Activated CD4-positive, alpha-beta T cell treated with anti-CD3 and anti-CD28 coated beads, Interleukin-2, amount 10 ng/mL, durations not matched to agents 7 days and 5 days (primary cell): ENCODE measurements around the gene WDR93. TPM values are rescaled to one million over a fixed set of nuclear protein-coding genes. Genes with fewer than 3 reads are reported as not detected.

Experiments used
- CTCF ChIA-PET: fragments of 350-600 bp; sonication (Branson Sonifier 250); formaldehyde crosslinking; loops from one replicate; lab custom pipeline; 2021; ENCODE audit warnings: antibody characterized with exemption; lab: Charles Lee
- POLR2A ChIA-PET: fragments of 350-600 bp; sonication (Branson Sonifier 250); formaldehyde crosslinking; loops from one replicate; lab custom pipeline; 2021; ENCODE audit warnings: antibody characterized with exemption; lab: Charles Lee
- DNase-seq: peaks from one replicate; pipeline ENCODE4 v3.0.0-alpha.2; 2020
- H3K27ac Mint-ChIP-seq: one replicate; pipeline ENCODE4 v1.8.0; 2021; ENCODE audit warnings: mild to moderate bottlenecking, moderate library complexity, mixed read lengths
- H3K27me3 Mint-ChIP-seq: one replicate; pipeline ENCODE4 v1.8.0; 2021; ENCODE audit warnings: mixed read lengths
- H3K36me3 Mint-ChIP-seq: one replicate; pipeline ENCODE4 v1.8.0; 2021; ENCODE audit warnings: low read depth, mixed read lengths
- H3K4me1 Mint-ChIP-seq: one replicate; pipeline ENCODE4 v1.8.0; 2021; ENCODE audit warnings: mixed read lengths
- H3K4me3 Mint-ChIP-seq: one replicate; pipeline ENCODE4 v1.8.0; 2021; ENCODE audit warnings: mild to moderate bottlenecking, moderate library complexity, mixed read lengths
- H3K9me3 Mint-ChIP-seq: one replicate; pipeline ENCODE4 v1.8.0; 2021; ENCODE audit warnings: mixed read lengths
- total RNA-seq, 2 experiments: library from RNA; stranded (reverse); gene quantifications; one replicate each; pipeline ENCODE4 v1.2.3, GENCODE V29; 2021

Gene WDR93
- total RNA-seq, 2 experiments from 2014 or later = not detected

DNA sequence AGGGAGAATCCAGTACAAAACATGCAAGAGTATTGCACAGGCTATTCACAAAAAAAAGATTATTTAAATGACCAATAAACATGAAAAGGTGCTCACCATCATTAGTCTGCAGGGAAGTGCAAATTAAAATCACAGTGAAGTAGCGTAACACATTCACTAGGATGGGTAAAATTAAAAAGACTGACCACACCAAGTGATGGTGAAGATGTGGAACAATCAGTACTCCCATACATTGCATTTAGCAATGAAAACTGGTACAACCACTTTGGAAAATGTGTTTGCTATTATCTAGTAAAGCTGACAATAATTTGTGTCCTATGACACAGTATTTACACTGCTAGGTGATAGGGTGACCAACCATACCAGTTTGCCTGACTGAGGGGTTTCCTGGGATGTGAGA lies 34.0 kb downstream of the WDR93 start:
- no peaks in the 10 kb centered on the region for H3K36me3 Mint-ChIP-seq
- ChIA-PET POLR2A (no interaction called here), CTCF (interaction anchor here (1.2 kb wide), 1 partner anchor 12 kb away, joined by 3 read pairs; no protein-coding TSS in a partner anchor)
- no peak overlapping the region for H3K4me3 Mint-ChIP-seq
- no peak for DNase-seq
- H3K9me3 Mint-ChIP-seq = peaks cover 2% of the 10 kb centered on the region
- H3K4me1 Mint-ChIP-seq = no peaks in the 10 kb centered on the region
- H3K27ac Mint-ChIP-seq = no peak overlapping the region
- peaks cover 12% of the 10 kb centered on the region for H3K27me3 Mint-ChIP-seq

- no peaks in the 10 kb centered on the region for H3K4me1 Mint-ChIP-seq
- no peak overlapping the region for H3K27ac Mint-ChIP-seq
- H3K36me3 Mint-ChIP-seq = no peaks in the 10 kb centered on the region
- POLR2A ChIA-PET = no interaction called here
- H3K9me3 Mint-ChIP-seq = peaks cover 2% of the 10 kb centered on the region
- H3K27me3 Mint-ChIP-seq = peaks cover 12% of the 10 kb centered on the region
- no peak for DNase-seq
- CTCF ChIA-PET = interaction anchor here (1.2 kb wide), 1 partner anchor 12 kb away, joined by 3 read pairs; no protein-coding TSS in a partner anchor
- no peak overlapping the region for H3K4me3 Mint-ChIP-seq
These were observed 34.5 kb downstream of the WDR93 start for GRCh38 chr15:89725064-89725463.

- CTCF ChIA-PET = interaction anchor here (1.9 to 2.0 kb wide), 2 partner anchors 10 to 100 kb away, joined by 3 to 10 read pairs; no protein-coding TSS in a partner anchor
- no peaks in the 10 kb centered on the region for H3K4me1 Mint-ChIP-seq
- H3K27ac Mint-ChIP-seq = no peak overlapping the region
- H3K9me3 Mint-ChIP-seq = peaks cover 2% of the 10 kb centered on the region
- no peak overlapping the region for H3K4me3 Mint-ChIP-seq
- no peak for DNase-seq
- POLR2A ChIA-PET = no interaction called here
- no peaks in the 10 kb centered on the region for H3K36me3 Mint-ChIP-seq
- H3K27me3 Mint-ChIP-seq = peaks cover 6% of the 10 kb centered on the region
These were observed 37.6 kb downstream of the WDR93 start for GRCh38 chr15:89728254-89728653.

- H3K9me3 Mint-ChIP-seq = no peaks in the 10 kb centered on the region
- no peak overlapping the region for H3K27ac Mint-ChIP-seq
- H3K4me3 Mint-ChIP-seq = no peak overlapping the region
- no peaks in the 10 kb centered on the region for H3K36me3 Mint-ChIP-seq
- no peak for DNase-seq
- ChIA-PET POLR2A (no interaction called here), CTCF (interaction anchor here (1.2 kb wide), 1 partner anchor 9 kb away, joined by 3 read pairs; no protein-coding TSS in a partner anchor)
- H3K4me1 Mint-ChIP-seq = no peaks in the 10 kb centered on the region
- peaks cover 12% of the 10 kb centered on the region for H3K27me3 Mint-ChIP-seq
These were observed 40.7 kb downstream of the WDR93 start for GRCh38 chr15:89731275-89731674.

DNA sequence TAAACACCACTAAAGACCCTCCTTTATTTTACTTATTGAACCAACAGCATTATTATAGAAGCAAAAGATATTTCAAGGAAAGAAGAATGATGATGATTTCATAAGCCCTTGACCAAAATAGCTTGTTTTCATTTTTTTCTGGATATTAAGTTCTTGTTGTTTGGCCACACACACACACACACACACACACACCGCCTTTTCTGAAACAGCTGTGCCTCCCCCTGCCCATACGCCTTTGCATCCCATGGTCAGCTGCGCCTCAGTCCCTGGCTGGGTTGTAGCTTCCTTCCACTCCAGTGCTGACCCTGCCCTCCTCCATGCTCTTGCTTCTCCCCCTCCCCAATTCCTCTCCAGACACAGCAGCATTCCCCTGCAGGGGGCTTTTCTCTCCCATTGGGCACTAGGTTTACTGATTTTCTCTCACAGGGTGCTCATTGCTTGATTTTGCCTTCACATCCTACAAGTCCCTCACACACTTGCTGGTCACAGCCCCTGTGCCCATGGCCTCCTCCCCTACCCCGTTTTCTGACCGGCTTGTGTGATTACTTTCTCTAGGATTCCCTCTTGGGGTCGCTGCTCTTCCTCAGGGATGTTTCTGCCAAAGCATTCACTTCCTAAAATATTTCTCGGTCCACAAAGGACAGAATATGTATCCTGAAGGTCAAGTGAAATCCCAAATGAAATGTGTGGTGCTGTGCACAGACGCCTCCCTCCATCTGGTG lies 42.0 kb downstream of the WDR93 start:
- CTCF ChIA-PET = interaction anchor here (0.8 to 1.3 kb wide), 3 partner anchors 17 to 29 kb away, joined by 3 to 4 read pairs (median 3); partner anchors contain the start of gene MESP1
- H3K4me3 Mint-ChIP-seq = no peak overlapping the region
- H3K36me3 Mint-ChIP-seq = no peaks in the 10 kb centered on the region
- POLR2A ChIA-PET = no interaction called here
- H3K9me3 Mint-ChIP-seq = no peaks in the 10 kb centered on the region
- no peak overlapping the region for H3K27ac Mint-ChIP-seq
- no peaks in the 10 kb centered on the region for H3K4me1 Mint-ChIP-seq
- peaks cover 12% of the 10 kb centered on the region for H3K27me3 Mint-ChIP-seq
- DNase-seq = no peak

DNA sequence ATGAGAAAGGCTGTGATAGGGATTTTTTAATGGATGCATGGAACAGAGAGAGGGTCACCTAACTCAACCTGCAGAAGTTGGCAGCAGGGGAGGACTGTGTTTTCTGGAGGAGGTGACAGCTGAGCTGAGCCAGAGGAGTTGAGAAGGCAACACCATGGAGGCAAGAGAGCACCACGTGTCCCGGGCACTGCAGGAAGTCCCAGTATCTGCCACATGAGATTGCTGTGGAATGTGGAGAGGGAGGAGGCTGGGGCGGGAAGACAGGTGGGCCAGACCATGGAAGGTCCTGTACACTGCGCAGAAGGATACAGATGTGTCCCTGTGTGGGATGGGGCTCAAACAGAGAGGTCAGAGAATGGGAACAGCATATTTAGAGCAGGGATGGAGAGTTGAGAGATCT lies 45.2 kb downstream of the WDR93 start:
- CTCF ChIA-PET = interaction anchor here (1.5 kb wide), 1 partner anchor 330 kb away, joined by 5 read pairs; no protein-coding TSS in a partner anchor
- peaks cover 12% of the 10 kb centered on the region for H3K27me3 Mint-ChIP-seq
- peaks cover 1% of the 10 kb centered on the region for H3K4me1 Mint-ChIP-seq
- H3K4me3 Mint-ChIP-seq = no peak overlapping the region
- H3K36me3 Mint-ChIP-seq = no peaks in the 10 kb centered on the region
- no peak for DNase-seq
- POLR2A ChIA-PET = no interaction called here
- H3K9me3 Mint-ChIP-seq = no peaks in the 10 kb centered on the region
- H3K27ac Mint-ChIP-seq = no peak overlapping the region

GRCh38 chr15:89740137-89740536 lies 49.5 kb downstream of the WDR93 start:
- no peak overlapping the region for H3K4me3 Mint-ChIP-seq
- no peak overlapping the region for H3K27ac Mint-ChIP-seq
- peak; percentile 74 for DNase-seq
- ChIA-PET CTCF (interaction anchor here (0.6 to 2.3 kb wide), 12 partner anchors 9 to 280 kb away, joined by 3 to 11 read pairs (median 4); partner anchors contain the start of gene MESP1), POLR2A (no interaction called here)
- H3K36me3 Mint-ChIP-seq = no peaks in the 10 kb centered on the region
- no peaks in the 10 kb centered on the region for H3K9me3 Mint-ChIP-seq
- H3K4me1 Mint-ChIP-seq = peaks cover 1% of the 10 kb centered on the region
- peaks cover 3% of the 10 kb centered on the region for H3K27me3 Mint-ChIP-seq

GRCh38 chr15:89743011-89743410 lies 52.4 kb downstream of the WDR93 start:
- Mint-ChIP-seq H3K27ac (no peak overlapping the region), H3K9me3 (no peaks in the 10 kb centered on the region), H3K36me3 (no peaks in the 10 kb centered on the region), H3K27me3 (no peaks in the 10 kb centered on the region), H3K4me1 (peaks cover 1% of the 10 kb centered on the region), H3K4me3 (no peak overlapping the region)
- CTCF ChIA-PET = interaction anchor here (1.6 kb wide), 1 partner anchor 132 kb away, joined by 4 read pairs; no protein-coding TSS in a partner anchor
- no peak for DNase-seq
- POLR2A ChIA-PET = no interaction called here

GRCh38 chr15:89743594-89743993 lies 53.0 kb downstream of the WDR93 start:
- H3K9me3 Mint-ChIP-seq = no peaks in the 10 kb centered on the region
- H3K4me1 Mint-ChIP-seq = peaks cover 1% of the 10 kb centered on the region
- H3K27ac Mint-ChIP-seq = no peak overlapping the region
- H3K36me3 Mint-ChIP-seq = no peaks in the 10 kb centered on the region
- peaks cover 3% of the 10 kb centered on the region for H3K27me3 Mint-ChIP-seq
- no peak for DNase-seq
- CTCF ChIA-PET = interaction anchor here (1.6 kb wide), 1 partner anchor 131 kb away, joined by 4 read pairs; no protein-coding TSS in a partner anchor
- H3K4me3 Mint-ChIP-seq = no peak overlapping the region
- POLR2A ChIA-PET = no interaction called here

GRCh38 chr15:89745131-89745530 lies 54.5 kb downstream of the WDR93 start:
- Mint-ChIP-seq H3K4me1 (peaks cover 5% of the 10 kb centered on the region), H3K36me3 (no peaks in the 10 kb centered on the region), H3K9me3 (no peaks in the 10 kb centered on the region), H3K4me3 (no peak overlapping the region), H3K27ac (no peak overlapping the region), H3K27me3 (peaks cover 13% of the 10 kb centered on the region)
- no peak for DNase-seq
- ChIA-PET CTCF (interaction anchor here (0.5 kb wide), 1 partner anchor 324 kb away, joined by 3 read pairs; no protein-coding TSS in a partner anchor), POLR2A (no interaction called here)

- peaks cover 13% of the 10 kb centered on the region for H3K27me3 Mint-ChIP-seq
- CTCF ChIA-PET = no interaction called here
- no peak overlapping the region for H3K27ac Mint-ChIP-seq
- peaks cover 4% of the 10 kb centered on the region for H3K4me1 Mint-ChIP-seq
- no peak for DNase-seq
- POLR2A ChIA-PET = no interaction called here
- no peaks in the 10 kb centered on the region for H3K9me3 Mint-ChIP-seq
- no peaks in the 10 kb centered on the region for H3K36me3 Mint-ChIP-seq
- H3K4me3 Mint-ChIP-seq = no peak overlapping the region
These were observed 55.2 kb downstream of the WDR93 start for GRCh38 chr15:89745768-89746167.

DNA sequence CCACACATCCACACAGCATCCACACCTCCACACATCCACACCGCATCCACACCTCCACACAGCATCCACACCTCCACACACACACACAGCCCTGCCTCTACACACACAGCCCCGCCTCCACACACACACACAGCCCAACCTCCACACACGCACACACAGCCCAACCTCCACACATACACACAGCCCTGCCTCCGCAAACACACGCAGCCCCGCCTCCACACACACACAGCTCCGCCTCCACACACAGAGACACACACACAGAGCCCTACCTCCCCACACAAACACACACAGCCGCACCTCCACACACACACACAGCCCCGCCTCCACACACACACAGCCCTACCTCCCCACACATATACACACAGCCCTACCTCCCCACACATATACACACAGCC lies 55.8 kb downstream of the WDR93 start:
- ChIA-PET POLR2A (no interaction called here), CTCF (no interaction called here)
- no peak for DNase-seq
- peaks cover 13% of the 10 kb centered on the region for H3K27me3 Mint-ChIP-seq
- no peaks in the 10 kb centered on the region for H3K9me3 Mint-ChIP-seq
- peaks cover 4% of the 10 kb centered on the region for H3K4me1 Mint-ChIP-seq
- no peak overlapping the region for H3K27ac Mint-ChIP-seq
- no peak overlapping the region for H3K4me3 Mint-ChIP-seq
- no peaks in the 10 kb centered on the region for H3K36me3 Mint-ChIP-seq
